Hematopoietic multipotent progenitor cell treated with erythropoietin and hydrocortisone succinate and interleukin-3 and kit ligand, for 8 days (in vitro differentiated cells): ENCODE data around the gene HSPBP1.
A peak's percentile ranks its signal among the peaks of the same experiment; 100 is the strongest.

Source experiments
- DNase-seq: peaks from one replicate; pipeline ENCODE4 v3.0.0-alpha.2; 2015

The HSPBP1 gene

DNA sequence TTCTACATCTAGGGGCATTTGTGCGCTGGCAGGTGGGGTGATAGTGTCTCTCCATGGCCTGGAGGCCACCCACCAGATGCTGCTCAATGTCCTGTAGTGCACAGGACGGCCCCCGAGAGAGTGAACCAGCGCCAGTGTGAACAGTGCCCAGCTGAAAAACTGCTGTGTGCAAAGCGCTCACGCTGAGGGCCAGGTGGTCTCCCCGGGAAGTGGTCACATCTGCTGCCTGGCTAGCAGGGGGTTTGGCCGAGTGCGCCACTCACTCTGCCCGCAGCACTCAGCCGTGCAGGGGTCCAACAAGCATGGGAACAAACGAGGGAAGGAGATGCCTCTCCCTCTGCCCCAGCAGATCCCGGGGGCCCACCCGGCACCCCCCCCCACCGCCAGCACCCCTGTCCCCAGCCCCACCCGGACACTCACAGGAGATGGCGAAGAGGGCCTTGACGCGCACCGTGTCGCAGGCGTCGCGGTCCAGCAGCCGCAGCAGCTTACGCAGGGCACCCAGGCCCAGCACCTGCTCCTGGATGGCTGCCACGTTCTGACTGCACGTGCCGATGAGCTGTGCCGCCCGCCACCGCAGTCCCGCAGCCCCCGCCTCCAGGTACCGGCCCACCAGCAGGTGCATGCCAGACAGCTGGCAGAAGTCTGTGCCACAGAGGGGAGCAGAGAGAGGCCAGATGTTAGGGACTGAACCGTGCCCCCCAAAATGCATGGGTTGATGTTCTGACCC lies 5.8 kb downstream of the HSPBP1 start:
- DNase-seq: no peak

DNA sequence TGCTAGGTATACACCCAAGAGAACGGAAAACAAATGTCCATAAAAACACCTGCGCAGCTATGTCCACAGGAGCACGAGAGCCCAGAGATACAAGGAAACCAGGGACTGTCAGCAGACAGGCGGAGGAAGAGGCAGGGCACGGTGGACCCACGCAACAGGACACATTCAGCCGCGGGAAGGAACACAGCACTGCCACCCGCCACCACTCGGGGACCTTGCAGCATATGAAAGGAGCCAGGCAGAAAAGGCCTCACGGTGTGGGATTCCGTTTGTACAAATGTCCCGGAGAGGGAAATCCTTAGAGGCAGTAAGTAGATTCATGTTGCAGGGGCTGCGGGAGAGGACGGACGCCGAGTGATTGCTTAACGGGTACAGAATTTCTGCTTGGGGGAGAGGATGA lies 7.8 kb downstream of the HSPBP1 start:
- no peak for DNase-seq

DNA sequence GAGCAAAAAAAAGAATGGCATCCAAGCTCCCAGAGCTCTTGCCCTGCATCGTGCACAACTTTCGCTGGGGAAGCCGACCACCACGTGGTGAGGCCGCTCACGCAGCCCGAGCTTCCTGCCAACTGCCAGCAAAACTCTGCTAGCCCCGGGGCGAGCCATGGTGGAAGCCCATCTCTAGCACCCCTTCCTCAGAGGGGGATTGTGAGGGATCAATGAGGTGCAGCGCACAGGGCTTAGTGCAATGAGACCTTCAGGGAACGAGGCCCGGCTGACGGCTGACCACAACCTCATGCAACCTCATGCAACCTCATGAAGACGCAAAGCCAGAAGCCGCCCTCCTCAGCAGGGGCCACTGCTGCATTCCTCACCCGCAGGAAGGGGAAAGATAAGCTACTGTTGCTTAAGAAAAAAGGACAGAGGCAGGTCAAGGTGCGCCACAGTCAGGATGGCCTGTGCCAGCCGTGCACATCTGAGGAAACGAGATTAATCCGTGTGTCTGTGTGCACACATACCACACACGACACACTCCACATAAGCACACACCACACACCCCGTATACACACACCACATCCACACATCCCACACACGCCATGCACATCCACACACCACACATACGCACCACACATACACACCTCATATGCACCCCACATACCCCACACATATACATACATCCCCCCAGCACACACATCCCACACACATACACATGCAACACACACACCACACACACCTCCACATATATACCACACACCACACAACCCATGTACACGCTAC lies 9.6 kb downstream of the HSPBP1 start:
- no peak for DNase-seq

DNA sequence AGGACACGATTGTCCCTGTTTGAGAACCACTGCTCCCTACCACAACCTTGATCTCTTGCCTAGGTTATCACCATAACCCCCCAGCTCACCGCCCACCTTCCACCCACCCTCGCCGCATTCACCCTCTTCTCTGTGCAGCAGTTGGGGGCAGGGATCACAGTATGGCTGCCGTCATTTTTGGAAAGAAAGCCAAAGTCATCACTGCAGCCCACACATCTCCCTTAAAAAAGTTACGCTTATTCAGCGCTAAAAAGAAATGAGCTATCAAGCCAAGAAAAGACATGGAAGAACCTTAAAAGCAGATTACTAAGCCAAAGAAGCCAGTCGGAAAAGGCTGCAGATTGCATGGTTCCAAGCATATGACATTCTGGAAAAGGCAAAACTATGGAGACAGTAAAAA lies 10.6 kb downstream of the HSPBP1 start:
- no peak for DNase-seq

DNA sequence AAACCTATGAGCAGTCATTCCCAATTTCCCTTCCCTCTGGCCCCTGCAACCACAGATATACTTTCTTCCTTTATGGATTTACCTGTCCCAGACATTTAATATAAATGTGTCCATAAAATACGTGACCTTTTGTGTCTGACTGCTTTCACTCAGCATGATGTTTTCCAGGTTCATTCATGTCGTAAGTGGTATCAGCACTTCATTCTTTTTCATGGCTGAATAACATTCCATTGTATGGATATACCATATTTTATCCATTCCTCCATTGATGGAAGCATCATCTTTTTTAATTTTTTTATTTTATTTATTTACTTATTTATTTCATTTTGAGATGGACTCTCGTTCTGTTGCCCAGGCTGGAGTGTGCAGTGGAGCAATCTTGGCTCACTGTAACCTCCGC lies 13.1 kb downstream of the HSPBP1 start:
- DNase-seq: no peak

DNA sequence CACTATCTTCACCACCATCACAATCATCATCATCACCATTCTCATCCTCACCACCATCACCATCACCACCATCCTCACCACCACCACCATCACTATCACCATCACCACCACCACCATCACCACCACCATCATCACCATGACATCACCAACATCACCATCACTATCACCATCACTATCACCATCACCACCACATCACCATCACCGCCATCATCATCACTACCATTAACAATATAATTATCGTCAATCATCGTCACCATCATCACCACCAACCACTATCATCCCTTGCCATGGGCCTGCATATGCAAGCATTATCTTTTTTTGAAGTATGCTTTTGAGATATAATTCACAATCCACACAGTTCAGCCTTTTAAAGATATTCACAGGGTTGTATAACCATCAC lies 13.5 kb downstream of the HSPBP1 start:
- no peak for DNase-seq

DNA sequence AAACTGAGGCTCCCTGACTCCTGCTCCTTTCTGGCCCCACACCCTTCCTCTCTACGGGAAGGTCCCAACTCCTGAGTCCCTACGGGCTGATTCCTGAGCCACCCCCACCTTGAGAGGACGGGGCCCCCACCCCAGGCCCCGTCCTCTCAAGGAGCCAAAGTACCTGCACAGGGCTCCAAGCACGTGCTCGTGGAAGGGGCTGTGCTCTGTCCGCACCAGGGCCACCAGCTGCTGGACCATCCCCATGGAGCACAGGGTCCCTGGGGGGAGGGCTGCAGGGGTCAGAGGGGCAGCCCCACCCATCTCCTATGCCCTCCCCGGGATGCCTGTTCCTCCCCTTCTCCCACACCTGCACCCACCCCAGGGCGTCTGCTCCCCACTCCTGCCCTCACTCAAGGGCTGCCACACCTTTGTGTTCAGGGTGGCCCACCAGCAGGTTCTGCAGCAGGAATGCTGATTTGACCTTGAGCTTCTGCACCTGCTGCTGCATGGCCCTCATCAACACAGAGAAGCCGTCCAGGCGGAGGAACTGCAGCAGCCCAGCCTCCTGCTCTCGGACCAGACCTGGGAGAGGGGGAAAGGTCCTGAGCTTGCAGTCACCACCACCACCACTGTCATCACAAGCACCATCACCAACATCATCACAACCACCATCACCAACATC lies 14.1 kb downstream of the HSPBP1 start:
- DNase-seq: no peak

DNA sequence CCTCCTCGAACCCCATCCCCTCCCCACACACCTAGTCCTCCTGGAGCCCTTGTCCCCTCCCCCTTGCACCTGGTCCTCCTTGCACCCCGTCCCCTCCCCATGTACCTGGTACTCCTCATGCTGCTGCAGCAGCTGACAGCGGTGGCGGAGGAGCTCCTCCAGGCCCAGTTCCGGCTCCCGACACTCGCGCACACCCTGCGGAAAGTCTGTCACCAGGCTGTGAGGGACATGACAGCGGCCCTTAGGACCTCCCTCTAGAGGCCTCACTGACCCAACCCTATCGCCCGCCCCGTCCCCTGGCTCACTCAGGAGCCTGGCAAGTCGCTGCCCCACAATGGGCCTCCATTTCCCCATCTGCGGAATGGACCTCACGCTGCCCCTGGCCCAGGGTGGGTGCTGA lies 14.7 kb downstream of the HSPBP1 start:
- DNase-seq: no peak

DNA sequence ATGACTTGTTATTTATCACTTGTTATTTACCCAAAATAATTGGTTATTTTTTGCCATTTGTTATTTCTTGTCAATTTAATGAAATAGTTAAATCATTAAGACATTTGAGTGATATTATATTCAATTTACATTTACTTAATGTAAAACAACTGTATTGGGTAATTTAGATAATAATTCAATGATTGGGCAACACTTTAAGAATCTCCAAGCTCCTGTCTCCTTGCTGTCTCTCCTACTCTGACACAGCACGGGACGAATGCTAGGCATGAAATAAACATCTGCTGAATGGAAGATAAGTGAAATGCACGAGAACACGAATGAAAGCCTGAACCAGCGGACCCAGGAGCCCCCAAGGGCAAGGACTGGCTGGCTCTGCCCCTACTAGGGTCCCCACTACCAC lies 15.4 kb downstream of the HSPBP1 start:
- no peak for DNase-seq

DNA sequence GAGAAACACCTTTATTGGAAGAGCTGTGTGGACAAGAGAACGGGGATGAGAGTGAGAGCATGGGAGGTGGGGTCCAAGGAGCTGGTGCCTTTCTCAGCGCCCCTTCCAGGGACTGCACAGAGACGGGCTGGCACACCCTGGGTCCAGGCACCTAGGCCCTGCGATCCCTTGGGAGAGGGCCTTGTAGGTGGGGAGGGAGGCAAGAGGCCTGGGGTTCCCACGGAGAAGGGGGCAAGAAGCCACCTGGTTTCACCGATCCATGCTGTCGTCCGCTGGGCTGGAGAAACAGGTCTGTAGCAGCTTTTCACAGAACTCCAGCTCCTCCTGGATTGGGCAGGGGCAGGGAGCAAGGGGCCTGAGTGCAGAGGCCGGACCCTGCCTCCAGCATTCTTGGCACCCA lies 17.6 kb downstream of the HSPBP1 start:
- no peak for DNase-seq

DNA sequence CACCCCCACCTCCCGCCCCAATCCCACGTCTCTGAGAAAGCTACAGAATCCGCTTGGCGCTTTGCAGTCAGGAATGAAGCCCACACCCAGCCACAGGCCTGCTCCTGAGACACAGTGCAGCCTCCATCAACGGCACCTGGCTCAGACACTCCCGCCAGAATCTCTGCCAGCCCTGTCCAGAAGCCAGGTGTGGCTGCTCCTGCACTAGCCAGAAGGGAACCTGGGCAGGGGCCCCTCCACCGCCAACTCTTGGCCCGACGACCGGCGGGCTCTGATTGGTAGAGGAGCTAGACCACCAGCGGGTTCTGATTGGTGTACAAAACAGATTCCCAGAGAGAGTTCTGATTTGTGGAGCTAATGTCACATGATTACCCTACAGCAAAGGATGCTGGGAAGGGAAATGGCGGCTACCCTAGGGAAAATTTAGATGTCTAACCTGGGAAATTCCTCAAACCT lies 18.2 kb downstream of the HSPBP1 start:
- DNase-seq: no peak

DNA sequence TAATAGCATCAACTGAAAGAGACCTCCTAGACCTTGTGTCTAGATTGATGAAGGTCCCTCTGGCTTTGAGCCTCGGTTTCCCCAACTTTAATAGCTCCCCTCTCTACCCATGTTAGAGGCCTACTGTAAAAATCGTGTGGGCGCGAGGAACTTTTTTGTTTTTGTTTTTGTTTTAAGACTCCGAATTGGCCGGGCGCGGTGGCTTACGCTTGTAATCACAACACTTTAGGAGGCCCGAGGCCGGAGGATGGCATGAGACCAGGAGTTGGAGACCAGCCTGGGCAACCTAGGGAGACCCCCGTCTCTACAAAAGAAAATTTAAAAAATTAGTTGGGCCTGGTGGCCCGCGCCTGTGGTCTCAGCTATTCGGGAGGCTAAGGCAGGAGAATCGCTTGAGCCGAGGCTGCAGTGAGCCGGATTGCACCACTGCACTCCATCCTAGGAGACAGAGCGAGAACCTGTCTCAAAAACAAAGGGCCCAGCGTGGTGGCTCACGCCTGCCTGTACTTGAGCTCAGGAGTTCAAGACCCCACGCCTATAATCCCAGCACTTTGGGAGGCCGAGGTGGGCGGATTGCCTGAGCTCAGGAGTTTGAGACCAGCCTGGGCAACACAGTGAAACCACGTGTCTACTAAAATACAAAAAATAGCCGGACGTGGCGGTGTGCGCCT lies 20.2 kb downstream of the HSPBP1 start:
- no peak for DNase-seq

DNA sequence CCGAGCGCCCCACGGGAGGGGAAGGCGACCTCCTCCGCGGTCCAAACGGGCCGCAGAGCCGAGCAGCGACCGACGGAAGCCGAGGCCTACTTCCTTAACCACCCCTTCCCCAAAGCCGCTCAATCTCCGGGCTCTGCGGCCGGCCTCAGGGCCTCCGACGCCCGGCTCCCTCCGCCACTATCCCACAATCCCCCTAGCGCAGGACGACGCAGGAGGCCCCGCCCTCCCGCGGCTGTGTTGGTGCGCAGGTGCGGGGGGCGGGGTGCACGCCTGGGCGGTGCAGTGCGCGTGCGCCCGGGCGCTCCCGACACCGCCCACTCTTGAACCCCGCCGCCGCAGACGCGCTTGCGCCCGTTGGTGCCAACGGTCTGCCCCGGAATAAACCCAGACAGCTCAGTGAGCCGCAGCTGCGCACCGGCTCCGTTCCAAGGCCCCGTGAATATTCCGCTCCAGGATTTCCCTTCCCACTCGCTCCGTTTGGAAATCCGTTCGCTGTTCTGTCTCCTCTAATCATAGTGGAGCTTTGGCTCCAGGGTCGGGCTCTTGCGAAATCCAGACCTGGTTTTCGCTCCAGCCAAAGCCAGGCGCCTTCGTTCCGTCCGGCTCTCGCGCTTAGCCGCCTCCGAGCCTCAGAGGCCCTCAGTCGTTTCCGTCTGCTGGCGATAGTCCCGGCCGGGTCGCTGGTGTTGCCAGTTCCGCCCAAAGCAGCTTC lies 20.9 kb downstream of the HSPBP1 start, which contains the start of gene PPP6R1:
TSS of gene PPP6R1 (minus strand) at position 190 of the 712 bp plus-strand sequence. CDS start 11,914 bp downstream, outside the sequence.
- peak; percentile 99 for DNase-seq

DNA sequence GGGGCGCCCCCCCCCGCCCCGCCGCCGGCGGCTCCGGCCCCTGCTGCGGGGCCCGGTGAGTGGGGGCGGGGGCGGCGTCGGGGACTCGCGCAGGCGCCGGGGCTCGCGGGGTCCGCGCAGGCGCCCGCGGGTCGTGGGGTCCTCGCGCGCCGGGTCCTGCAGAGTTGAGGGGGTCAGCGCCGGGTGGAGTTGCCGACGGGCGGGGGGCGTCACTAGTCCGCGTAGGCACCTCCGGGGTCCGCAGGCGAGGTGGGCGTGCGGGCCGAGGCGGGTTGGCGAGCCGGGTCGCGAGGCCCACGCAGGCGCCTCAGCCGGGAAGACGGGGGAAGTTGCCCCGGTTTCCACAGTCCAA lies 21.5 kb downstream of the HSPBP1 start:
- DNase-seq: no peak

DNA sequence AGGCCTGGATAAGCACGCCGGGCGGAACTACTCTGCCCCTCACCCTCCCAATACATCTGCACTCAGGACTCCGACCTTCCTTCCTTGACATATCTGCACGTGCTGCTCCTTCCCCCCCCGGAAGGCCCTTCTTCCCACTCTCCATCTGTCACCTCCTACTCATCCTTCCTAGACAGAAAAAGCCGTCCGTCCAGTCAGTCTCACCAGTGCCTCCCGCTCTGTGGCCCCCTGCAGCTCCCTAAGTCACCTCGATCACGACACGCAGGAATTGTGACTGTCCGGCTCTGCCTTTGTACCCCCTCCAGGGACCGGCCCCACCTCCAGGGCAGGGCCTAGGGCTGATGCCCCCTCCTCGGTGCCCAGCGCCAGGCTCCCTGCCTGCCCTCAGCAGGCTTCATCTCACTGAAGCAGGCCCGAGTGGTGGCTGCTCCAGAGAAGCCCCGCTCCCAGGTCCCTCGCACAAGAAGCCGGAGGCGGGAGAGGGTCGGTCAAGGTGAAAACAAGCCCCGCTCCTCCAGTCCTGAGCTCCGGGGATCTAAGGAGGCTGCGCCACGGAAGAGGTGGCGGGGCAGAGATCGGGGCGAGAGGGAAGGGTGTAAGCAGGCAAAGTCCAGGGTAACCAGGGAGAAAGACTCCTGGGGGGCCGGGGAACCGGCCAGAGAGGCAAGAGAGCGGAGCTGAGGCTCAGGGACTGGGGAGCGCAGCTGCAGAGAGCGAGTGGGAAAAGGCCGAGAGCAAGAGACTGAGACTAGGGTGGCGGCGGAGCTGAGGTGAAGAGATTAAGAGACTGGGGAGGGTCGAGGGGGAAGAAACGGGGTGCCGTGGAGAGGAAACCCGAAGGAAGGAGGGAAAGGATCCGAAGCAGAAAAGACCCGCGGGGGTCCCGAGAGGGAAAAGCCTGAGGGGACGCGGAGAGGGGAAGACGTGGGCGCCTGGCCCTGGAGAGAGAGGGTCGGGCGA lies 22.2 kb downstream of the HSPBP1 start:
- peak; percentile 49 for DNase-seq

DNA sequence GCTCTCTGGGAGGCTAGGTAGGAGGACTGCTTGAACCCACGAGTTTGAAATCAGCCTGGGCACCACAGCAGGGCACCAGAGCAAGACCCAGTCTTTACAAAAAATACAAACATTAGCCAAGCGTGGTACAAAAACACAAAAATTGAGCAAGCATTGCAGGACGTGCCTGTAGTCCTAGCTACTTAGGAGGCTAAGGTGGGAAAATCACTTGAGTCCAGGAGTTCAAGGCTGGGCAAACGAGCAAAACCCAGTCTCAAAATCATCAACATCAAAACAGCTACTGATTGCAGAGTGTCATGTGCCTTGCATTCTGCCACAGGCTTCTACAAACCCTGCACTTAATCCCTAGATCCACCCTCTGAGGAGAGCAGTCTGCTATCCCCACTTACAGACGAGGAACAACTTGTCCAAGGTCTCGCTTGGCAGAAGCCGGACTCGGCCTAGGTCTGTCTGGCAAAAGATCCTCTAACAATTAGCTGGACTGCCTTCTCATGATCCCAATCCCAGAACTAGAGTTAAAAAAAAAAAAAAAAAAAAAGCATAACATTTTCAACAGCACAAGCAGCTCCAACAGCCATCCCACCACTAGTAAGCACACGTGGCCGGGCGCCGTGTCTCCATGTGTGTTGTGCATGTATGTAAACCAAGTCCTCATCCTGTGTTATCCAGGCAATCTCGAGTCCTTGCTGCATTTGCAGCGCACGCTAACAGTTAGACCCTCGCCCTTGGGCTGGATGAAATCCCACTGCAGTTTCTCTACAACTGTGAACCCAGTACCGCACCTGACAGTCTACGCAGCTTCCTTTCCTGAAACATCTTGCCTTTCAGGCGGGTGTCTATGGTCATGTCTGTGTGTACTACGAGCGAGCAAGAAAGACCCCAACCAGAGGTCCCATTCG lies 23.1 kb downstream of the HSPBP1 start:
- DNase-seq: peak; percentile 47

DNA sequence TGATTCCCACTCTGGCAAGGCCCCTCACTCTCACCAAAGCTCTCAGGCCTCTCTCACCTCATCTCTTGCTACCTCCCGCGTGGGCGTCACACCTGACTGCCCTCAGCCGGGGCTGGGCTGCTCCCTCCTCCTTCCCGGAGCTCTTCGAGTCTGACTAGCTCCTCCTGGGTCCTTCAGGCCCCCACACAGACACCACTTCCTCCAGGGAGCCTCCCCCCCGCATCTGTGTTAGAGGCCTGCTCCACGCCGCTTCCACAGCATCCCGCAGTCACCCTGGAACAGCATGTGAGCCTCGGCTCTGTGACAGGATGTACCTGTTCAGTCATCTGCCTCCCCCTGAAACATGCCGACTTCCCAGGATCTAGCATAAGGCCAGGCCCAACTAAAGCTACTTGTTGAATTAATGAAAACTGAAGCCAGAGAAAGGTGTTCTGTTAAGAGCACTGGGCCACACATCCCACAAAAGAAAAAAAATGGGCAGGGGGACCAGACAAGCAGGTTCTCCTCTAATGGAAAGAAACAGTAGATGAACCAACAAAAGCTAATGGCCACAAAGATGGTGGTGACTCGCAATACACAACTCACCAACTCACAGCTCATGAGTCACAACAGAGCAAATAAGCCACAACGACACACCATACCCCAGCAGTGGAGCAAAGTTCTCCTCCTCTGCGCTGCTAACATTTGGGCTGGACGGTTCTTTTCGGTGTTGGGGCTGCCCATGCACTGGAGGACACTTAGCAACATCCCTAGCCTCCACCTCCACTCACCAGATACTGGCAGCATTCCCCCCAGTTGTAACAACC lies 24.1 kb downstream of the HSPBP1 start:
- DNase-seq: peak; percentile 33

DNA sequence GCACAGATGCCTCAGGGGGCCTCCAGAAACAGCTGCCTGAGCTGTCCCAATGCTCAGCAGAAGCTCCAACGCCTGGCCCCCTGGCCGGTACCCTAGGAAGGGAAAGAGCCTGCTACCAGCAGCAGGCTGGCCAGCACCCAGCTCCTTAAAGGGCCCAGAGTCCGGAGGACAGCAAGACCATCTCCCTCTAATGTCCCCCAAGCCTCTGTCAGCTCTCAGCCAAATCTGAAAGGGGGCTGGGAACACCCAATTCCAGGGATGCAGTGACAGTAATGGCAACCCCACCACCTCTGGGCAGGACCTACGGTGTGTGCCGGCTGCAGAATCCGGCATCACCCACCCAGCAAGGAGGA lies 25.3 kb downstream of the HSPBP1 start:
- no peak for DNase-seq

DNA sequence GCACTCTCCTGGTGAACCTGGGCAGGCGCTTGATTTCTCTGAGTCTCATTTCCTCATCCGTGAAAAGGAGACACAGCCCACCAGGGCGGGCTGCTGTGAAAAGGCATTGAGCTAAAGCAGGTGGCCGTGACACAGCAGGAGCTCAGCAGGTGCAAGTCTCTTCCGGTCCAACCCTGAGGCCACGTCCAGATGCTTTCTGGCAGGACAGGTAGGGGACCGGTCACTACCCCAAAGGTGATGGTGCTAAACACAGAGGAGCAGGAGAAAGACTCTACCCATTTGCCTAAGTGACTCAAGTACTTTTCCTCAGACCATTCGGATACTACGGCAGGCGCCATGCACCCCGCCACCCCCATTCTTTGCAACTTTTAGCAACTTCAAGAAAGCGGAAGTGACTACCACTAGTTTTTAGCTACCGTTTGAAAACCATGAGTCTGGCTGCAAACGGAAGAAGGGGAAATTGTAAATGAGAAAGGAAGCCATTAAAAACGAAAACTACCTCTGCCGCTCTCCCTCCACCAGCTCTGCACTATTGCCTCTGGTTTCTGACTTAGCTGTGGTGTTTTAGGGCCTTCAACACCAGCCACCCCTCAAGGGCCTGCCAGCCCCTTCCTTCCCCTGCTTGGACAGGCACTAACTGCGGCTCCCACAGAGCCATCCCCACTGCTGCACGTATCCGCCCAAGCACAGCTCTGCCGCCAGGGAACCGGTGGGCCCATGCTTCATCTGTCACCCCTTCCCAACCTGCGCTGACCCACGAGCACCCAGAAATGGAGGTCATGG lies 25.9 kb downstream of the HSPBP1 start:
- peak; percentile 57 for DNase-seq
